Mesodermal cell (in vitro differentiated cells): ENCODE measurements around the gene IQCH.
A peak's percentile ranks its signal among the peaks of the same experiment; 100 is the strongest.
"Not testable (repeated sequence)": the region's sequence is repeated elsewhere in the genome, so short reads cannot be mapped to it uniquely, and the experiment has no call there.

ENCODE experiments used
- H3K27ac ChIP-seq: 2 replicates; pipeline ENCODE4 v1.7.0; 2013; ENCODE audit warnings: mild to moderate bottlenecking, low read depth, low read length, moderate library complexity; ENCODE audit not compliant: severe bottlenecking
- H3K36me3 ChIP-seq: 2 replicates; pipeline ENCODE4 v1.7.1; 2013; ENCODE audit warnings: mild to moderate bottlenecking, low read length, moderate library complexity; ENCODE audit not compliant: control insufficient read depth, insufficient read depth
- H3K4me1 ChIP-seq: one replicate; pipeline ENCODE4 v1.7.1; 2013; ENCODE audit warnings: mild to moderate bottlenecking, low read length; ENCODE audit not compliant: insufficient read depth, control insufficient read depth, poor library complexity, severe bottlenecking
- H3K4me3 ChIP-seq: 2 replicates; pipeline ENCODE4 v1.7.0; 2013; ENCODE audit warnings: low read length, control low read depth, mild to moderate bottlenecking; ENCODE audit not compliant: insufficient read depth, poor library complexity, severe bottlenecking; ENCODE audit errors: extremely low read depth
- H3K9me3 ChIP-seq: 2 replicates; pipeline ENCODE4 v1.7.1; 2013; ENCODE audit warnings: mild to moderate bottlenecking, low read length, moderate library complexity; ENCODE audit not compliant: control insufficient read depth
- WGBS, 2 experiments: methylation state at CpG; one replicate each; pipeline ENCODE4 v1.1.5; 2013; ENCODE audit warnings: missing lambda C conversion rate in 2 of 2; ENCODE audit not compliant: insufficient coverage in 2 of 2; 5-methylcytosine and 5-hydroxymethylcytosine counted together

Gene IQCH

GRCh38 chr15:67409175-67409574 lies 154.6 kb downstream of the IQCH start:
- Histone ChIP-seq H3K27ac (no peak overlapping the region), H3K9me3 (no peaks in the 10 kb centered on the region), H3K36me3 (no peaks in the 10 kb centered on the region), H3K4me1 (peaks cover 29% of the 10 kb centered on the region), H3K4me3 (no peak overlapping the region)
- WGBS, 2 experiments, result 58 to 72% methylated on average over 3 to 5 of the region's 6 CpGs

DNA sequence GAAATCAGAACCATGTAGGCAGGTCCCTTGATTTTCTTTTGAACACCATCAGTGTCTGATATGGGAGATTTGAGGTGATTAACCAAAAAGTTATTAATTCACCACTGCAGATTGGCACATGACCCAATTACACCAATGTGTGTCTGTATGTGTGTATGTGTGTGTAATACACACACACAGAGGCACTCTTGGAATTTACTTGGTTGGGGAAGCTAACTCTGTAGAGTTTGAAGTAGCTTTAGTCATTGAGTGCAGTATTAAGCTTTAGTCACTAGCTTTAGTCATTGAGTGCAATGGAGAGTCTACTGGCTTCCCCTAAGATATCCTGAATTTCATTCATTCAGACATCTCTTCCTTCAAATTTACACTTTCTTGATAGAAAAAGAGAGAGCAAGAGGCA lies 156.9 kb downstream of the IQCH start:
- H3K4me3 ChIP-seq, result no peak overlapping the region
- H3K9me3 ChIP-seq, result no peaks in the 10 kb centered on the region
- no peak overlapping the region for H3K27ac ChIP-seq
- peaks cover 25% of the 10 kb centered on the region for H3K4me1 ChIP-seq
- H3K36me3 ChIP-seq, result no peaks in the 10 kb centered on the region

DNA sequence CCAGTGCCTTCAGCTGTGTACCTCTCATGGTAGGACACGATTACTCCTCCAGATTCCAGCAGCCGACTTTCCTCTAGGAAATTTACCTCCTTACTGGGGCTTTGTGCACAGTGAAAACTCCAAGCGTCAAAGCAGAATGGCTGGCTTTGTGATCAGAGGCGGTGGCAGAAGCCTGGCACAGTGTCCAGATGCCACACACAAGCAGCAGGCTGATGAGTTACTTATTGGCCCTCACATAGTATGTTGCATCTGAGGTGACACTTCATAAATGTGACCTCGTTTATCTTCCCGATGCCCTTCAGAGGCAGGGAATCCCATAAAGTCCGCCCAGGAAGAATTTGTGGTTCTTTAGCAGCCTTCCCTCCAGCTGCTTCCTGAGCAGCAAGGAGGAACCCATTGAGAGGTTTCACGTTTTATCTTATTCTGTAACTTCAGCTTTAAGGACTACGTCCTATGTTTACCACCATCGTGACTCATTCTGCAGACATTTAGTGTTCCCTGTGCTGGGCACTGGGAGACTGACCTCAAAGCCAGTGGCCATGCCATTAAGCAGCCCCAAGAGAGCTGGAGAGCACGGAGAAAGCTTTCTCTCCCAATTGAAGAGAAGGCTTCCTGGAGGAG lies 159.3 kb downstream of the IQCH start:
- no peak overlapping the region for H3K4me3 ChIP-seq
- H3K4me1 ChIP-seq, result peaks cover 23% of the 10 kb centered on the region
- no peaks in the 10 kb centered on the region for H3K36me3 ChIP-seq
- H3K9me3 ChIP-seq, result no peaks in the 10 kb centered on the region
- WGBS, 2 experiments, result 84 to 90% methylated on average over 10 of the region's 11 CpGs
- peak overlapping the region; percentile 39 for H3K27ac ChIP-seq

GRCh38 chr15:67415181-67415580 lies 160.6 kb downstream of the IQCH start:
- H3K9me3 ChIP-seq, result no peaks in the 10 kb centered on the region
- H3K4me3 ChIP-seq, result no peak overlapping the region
- 59 to 62% methylated on average over 3 to 5 of the region's 7 CpGs for WGBS, 2 experiments
- no peaks in the 10 kb centered on the region for H3K36me3 ChIP-seq
- peaks cover 15% of the 10 kb centered on the region for H3K4me1 ChIP-seq
- H3K27ac ChIP-seq, result no peak overlapping the region

GRCh38 chr15:67416891-67417290 lies 162.3 kb downstream of the IQCH start:
- H3K9me3 ChIP-seq, result no peaks in the 10 kb centered on the region
- H3K4me1 ChIP-seq, result peaks cover 15% of the 10 kb centered on the region
- no peaks in the 10 kb centered on the region for H3K36me3 ChIP-seq
- no peak overlapping the region for H3K4me3 ChIP-seq
- WGBS, 2 experiments, result 100% methylated on average over 1 to 6 of the region's 6 CpGs
- no peak overlapping the region for H3K27ac ChIP-seq

GRCh38 chr15:67419705-67420104 lies 165.1 kb downstream of the IQCH start:
- H3K4me1 ChIP-seq, result peaks cover 4% of the 10 kb centered on the region
- H3K36me3 ChIP-seq, result no peaks in the 10 kb centered on the region
- H3K4me3 ChIP-seq, result no peak overlapping the region
- WGBS, 2 experiments, result no CpG with 5 or more reads among the region's 3 CpGs
- no peaks in the 10 kb centered on the region for H3K9me3 ChIP-seq
- H3K27ac ChIP-seq, result no peak overlapping the region

DNA sequence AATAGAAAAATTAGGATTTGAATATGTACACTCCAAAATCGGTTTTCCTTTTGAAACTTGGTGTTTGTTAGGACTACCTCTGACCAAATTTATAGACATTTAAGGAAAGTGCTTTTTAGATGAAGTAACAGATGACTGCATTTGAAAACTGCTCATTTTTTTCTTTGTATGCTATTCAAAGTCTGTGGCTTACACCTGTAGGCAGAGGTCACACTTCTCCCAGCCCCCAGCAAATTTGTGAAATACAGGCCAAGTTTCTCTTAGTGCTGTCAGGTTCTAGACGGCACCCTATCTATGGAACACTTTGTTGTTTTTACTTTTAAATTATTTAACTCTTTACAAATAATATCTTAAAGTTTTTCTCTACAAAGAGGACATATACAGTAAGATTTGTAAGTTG lies 165.6 kb downstream of the IQCH start:
- no CpG with 5 or more reads among the region's 2 CpGs for WGBS, 2 experiments

DNA sequence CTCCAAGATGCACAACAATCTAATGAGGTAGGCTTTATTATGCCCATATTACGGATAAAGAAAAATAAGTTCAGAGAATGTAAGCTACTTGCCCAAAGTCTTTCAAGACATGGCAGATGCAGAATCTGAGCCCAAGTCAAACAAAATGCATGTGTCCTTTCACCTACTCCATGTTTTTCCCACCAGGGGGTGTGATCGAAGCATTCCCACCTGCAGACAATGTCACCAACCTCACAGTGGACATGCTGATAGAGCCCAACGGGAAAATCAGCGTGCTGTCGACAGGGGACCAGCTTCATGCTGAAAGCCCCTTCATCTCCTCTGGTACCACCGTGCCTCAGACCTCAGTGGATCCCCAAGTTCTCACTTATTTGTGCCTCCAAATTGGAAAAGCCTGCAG lies 166.5 kb downstream of the IQCH start:
- Histone ChIP-seq H3K9me3 (no peaks in the 10 kb centered on the region), H3K4me1 (no peaks in the 10 kb centered on the region), H3K36me3 (no peaks in the 10 kb centered on the region), H3K4me3 (no peak overlapping the region), H3K27ac (no peak overlapping the region)
- 83 to 84% methylated on average over 4 to 6 of the region's 6 CpGs for WGBS, 2 experiments

More for the DNA sequence above, 165.6 kb downstream of the IQCH start:
- Histone ChIP-seq H3K27ac (no peak overlapping the region), H3K4me1 (no peaks in the 10 kb centered on the region), H3K36me3 (no peaks in the 10 kb centered on the region), H3K9me3 (no peaks in the 10 kb centered on the region), H3K4me3 (no peak overlapping the region)

- WGBS, 2 experiments, result no CpG with 5 or more reads among the region's 1 CpG
- Histone ChIP-seq H3K4me3 (no peak overlapping the region), H3K36me3 (no peaks in the 10 kb centered on the region), H3K4me1 (no peaks in the 10 kb centered on the region), H3K27ac (no peak overlapping the region), H3K9me3 (no peaks in the 10 kb centered on the region)
Observed at GRCh38 chr15:67422296-67422695, 167.7 kb downstream of the IQCH start.

- no peak overlapping the region for H3K4me3 ChIP-seq
- no peaks in the 10 kb centered on the region for H3K4me1 ChIP-seq
- H3K9me3 ChIP-seq, result no peaks in the 10 kb centered on the region
- WGBS, 2 experiments, result 33 to 56% methylated on average over 1 of the region's 3 CpGs
- H3K27ac ChIP-seq, result no peak overlapping the region
- no peaks in the 10 kb centered on the region for H3K36me3 ChIP-seq
Observed at GRCh38 chr15:67433495-67434099, 179.0 kb downstream of the IQCH start.

- H3K4me1 ChIP-seq, H3K27ac ChIP-seq, H3K36me3 ChIP-seq, H3K9me3 ChIP-seq, H3K4me3 ChIP-seq: not testable (repeated sequence)
- 58 to 82% methylated on average over 6 to 8 of the region's 13 CpGs for WGBS, 2 experiments
Observed at GRCh38 chr15:67436351-67437250, 182.0 kb downstream of the IQCH start.
